Medulla oblongata (tissue), 1 donor: ENCODE measurements around the gene STOX2.
A peak's percentile ranks its signal among the peaks of the same experiment; 100 is the strongest.

Source experiments
- DNase-seq: peaks from one replicate; pipeline ENCODE4 v3.0.0-alpha.2; 2015; ENCODE audit errors: extremely low spot score

Gene STOX2

DNA sequence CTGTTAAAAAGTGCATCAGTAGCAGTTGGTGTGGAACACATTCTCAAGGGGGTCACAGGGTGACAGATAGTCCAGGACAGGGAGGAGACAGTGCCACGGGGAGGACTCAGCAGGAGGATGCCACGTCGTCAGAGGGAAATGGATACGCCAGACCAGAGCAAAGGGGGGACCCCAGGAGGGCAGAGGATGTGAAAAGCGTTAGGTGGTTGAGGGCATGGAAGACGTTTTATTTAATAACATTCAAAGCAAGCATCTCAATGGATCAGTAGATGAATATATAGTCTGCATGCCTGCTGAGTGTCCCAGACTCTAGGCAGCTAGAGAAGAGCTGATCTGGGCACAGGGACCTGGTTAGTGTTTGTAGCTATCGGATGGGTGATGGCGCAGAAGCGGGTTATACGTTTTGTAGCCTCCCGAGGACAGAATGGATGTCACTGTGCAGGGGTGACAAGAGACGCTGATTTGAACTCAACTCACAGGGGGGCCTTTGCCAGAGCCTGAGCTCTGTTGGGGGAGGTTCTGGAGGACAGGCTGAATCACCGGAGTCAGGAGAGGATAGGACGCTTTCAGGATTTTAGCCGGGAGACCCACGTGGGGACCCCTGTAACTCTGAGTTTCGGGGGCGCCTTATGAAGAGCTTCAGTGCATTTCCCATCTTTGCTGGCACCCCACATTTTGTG is 81.3 kb downstream of the STOX2 start:
- no peak for DNase-seq

DNA sequence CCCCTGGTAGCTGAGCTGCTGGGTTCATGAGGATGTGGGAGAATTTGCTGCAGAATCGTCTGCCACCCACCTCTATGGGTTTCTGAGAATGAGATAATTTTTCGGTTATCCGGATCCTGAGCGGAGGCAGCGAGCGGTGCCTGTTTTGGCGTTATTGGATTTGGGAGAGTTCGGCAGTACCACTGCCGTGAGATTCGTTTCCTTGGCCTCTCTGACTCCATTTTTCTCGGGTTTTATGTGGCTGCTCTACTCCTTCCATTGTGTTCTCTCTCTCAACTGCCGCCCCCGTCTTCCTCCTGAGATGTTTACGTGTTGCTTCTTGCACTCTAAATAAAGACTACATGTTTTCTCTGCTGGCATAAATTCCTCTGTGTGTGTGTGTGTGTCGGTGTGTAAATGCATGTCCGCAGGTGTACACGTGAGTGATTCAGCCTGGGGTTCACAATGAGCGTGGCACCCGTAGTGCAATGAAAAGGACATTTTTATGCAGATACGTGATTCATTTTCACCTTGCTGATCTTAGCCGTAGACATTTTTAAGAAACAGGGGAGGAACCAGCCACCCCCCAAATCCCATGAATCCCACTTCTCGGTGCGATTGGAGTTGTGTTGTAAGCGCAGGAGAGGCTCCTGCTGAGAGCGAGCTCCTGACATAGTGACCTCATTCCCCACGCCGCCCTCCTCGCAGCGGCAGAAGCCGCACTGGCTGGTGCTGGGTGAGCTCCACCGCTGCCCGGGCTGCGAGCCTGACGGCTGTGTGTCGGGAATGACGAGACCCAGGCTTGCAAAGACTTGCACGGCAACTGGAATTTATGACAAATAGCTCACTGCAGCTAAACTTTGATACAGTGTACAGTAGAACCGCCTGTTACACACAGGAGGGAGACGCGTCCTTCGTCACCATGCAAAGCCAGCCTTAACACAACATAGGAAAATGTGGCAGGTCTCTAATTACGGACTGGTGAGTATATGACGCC is 82.2 kb downstream of the STOX2 start:
- DNase-seq = peak; percentile 81

DNA sequence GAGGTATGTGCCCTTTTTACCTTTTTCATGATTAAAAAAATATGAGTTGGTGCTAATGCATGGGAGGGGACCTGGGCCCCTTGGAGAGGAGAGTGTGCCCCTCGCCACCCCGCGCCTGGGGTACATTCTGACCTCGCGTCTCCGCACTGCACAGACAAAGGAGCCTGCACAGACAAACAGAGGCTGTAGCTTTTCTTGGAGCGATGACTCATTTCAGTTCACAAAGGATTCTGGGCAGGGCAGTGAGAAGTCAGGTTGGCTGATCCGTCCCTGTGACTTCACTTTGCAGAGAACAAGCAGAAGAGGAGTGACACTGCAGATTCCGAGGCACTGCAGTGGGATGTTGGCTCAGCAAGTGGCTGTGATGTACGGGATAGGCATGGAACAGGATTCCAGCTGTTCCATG is 82.9 kb downstream of the STOX2 start:
- DNase-seq = peak; percentile 94

- no peak for DNase-seq
These were observed 83.8 kb downstream of the STOX2 start for GRCh38 chr4:183988874-183989273.

GRCh38 chr4:183989461-183989860 is 84.4 kb downstream of the STOX2 start:
- no peak for DNase-seq

DNA sequence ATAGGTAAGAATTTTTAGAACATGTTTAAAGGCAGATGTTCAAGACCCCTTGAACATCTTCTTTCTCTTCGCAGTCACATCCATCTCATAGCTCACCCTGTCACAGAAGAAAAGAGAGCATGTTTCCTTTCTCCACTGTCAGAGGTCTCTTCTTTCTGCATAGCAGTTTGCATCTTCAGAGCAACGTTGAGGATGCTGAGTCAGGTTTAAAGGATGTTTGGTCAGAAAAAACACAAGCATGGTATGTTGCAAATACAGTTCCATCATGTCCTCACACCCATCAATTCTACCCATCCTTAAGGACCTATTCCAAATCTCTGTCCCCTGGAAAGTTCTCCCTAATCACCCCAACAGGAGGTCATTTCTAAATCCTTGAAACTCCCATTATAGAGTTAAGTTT is 84.8 kb downstream of the STOX2 start:
- DNase-seq = no peak

- no peak for DNase-seq
These were observed 88.6 kb downstream of the STOX2 start for GRCh38 chr4:183993676-183994075.

GRCh38 chr4:183995570-183995969 is 90.5 kb downstream of the STOX2 start:
- no peak for DNase-seq

- DNase-seq = no peak
These were observed 91.8 kb downstream of the STOX2 start for GRCh38 chr4:183996868-183997267.

- no peak for DNase-seq
These were observed 94.3 kb downstream of the STOX2 start for GRCh38 chr4:183999435-183999834.

- DNase-seq = no peak
These were observed 95.6 kb downstream of the STOX2 start for GRCh38 chr4:184000457-184001396.

DNA sequence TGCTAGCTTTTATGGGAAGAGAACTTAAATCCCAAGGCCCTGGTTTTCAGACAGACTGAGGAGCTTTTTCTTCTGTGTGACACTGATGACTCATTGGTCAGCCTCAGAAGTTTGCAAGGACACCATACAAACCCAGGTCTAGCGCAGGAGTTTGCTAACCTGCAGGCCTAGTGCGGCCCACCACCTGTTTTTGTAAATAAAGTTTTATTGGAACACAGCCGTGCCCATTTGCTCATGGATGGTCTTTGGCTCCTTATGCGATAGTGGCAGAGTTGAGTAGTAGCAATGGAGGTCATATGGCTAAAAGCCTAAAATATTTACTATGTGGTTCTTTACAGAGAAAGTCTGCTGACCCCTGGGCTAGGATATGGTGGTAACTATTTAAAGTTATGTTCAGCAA is 98.3 kb downstream of the STOX2 start:
- no peak for DNase-seq

GRCh38 chr4:184007891-184008290 is 102.8 kb downstream of the STOX2 start:
- no peak for DNase-seq

DNA sequence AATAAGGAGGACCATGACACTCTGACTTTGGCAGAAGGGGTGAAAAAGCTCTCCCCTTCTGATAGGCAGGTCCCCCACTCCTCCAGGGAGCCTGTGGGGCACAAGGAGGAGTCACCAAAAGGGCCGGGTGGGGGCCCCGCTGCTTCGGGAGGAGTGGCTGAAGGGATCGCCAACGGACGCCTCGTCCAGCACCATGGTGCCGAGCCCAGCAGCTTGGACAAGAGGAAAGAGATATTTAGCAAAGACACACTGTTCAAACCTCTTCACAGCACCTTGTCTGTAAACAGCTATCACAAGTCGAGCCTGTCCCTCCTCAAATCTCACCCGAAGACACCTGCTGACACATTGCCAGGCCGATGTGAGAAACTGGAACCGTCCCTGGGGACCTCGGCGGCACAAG is 105.6 kb downstream of the STOX2 start:
- no peak for DNase-seq

DNA sequence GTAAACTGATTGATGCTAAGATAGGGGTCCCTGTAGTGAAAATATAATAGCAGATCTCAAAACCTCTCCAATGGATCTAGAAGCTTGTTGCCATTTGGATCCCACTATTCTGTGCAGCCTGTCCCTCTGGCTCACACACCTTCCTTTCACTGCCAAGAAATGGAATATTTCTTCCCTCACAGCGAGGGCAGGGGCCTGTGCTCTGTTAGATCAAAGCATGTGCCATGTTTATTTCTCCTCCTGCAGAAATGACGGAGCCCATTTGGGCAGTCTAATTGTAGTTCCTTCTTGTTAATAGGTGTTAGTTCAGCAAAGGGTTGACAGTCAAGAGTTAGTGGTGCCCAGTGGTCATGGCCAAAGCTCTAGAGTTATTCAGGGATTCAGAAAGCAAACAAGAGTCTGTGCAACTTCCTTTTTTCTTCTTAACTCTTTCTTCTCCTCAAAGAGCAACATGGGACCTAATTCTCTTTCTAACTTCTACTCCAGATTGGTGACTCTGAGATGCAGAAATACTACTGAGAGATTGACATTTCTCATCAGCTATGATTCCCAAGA is 106.8 kb downstream of the STOX2 start:
- no peak for DNase-seq

DNA sequence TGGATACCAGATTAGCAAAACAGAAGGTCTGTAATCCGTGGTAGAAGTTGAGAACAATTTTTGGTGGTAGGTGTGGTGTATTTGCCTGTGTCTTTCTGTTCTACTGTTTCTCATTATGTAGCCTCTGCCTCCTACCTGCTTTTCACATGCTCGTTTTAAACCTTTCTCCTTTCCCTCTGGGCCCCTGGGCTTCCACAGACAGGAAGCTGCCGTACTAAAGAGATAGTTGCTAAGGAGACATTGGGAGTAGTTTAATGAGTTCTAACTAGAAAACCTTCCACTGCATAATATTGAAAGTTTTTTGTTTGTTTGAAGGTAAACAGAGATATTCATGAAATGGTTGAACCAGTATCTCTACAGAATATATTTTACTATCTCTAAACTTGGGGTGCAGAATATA is 107.8 kb downstream of the STOX2 start:
- no peak for DNase-seq

DNA sequence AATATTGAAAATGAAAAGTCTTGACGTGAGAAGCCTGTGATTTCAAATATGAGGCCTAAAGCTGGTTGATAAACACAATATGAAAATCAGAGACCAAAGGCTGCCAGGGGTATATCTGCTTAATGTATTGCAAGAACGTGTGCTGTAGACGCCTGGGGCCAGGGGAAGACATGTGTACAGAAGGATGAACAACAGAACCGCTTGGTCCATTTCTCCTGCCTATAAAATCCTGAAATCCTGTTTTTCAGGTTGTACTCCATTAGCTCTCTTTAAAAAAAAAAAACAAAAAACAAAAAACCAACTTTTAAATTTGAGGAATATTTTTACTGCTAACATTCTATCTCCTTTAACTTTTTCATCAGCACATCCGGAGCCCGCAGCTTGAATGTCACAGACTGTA is 109.2 kb downstream of the STOX2 start:
- no peak for DNase-seq

- DNase-seq = peak; percentile 29
These were observed 111.9 kb downstream of the STOX2 start for GRCh38 chr4:184016759-184017668.

GRCh38 chr4:184019076-184019475 is 114.0 kb downstream of the STOX2 start:
- no peak for DNase-seq
